Transverse colon (tissue), 4 donors: Measurements from ENCODE around the gene JAKMIP2.

Experiments used
- EP300 ChIP-seq: sonication (generic); formaldehyde crosslinking; IDR thresholded peaks from one replicate; pipeline ENCODE4 v1.6.1; 2017; ENCODE audit warnings: antibody characterized with exemption, low read depth
- POLR2A ChIP-seq: fragments of 450-650 bp; IDR thresholded peaks from one replicate; pipeline ENCODE4 v1.6.1; 2016; ENCODE audit warnings: antibody characterized with exemption, mild to moderate bottlenecking, moderate library complexity
- POLR2AphosphoS5 ChIP-seq, 3 donors: sonication (generic); formaldehyde crosslinking; IDR thresholded peaks; one replicate each; pipeline ENCODE4 v1.6.1; 2016; ENCODE audit warnings: antibody characterized with exemption in 3 of 3
- TF ChIP-seq, protein P1 (sequence below), 5 experiments: fragments of 200-600 bp in 3 of 5; fragments of 450-650 bp in 2 of 5; sonication (generic) in 3 of 5; IDR thresholded peaks; 1 replicate in 2 of 5; 2 replicates in 3 of 5; pipeline ENCODE4 v1.5.1; 2016 to 2017; ENCODE audit warnings: antibody characterized with exemption in 5 of 5, inconsistent platforms in 3 of 5, mild to moderate bottlenecking in 2 of 5, moderate library complexity in 1 of 5

DNA sequence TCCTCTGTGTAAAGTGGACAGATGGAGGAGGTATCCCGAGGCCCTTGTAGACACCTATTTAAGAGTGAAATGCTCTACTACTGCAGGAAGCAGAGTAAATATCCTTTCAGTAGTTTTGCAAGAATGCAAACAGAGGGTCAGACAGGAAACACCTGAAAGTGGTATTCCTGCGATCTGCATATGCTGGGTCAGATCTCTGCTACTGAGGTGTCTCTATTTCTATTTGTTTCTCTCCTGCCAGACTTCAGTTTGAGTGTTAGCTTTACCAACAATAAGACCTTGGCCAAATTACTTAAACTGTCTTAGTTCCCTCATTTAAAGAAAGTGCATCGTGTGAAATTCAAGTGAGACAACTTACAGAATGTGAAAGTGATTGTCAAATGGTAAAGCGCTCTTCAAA lies 47.6 kb downstream of the JAKMIP2 start:
- TF ChIP-seq POLR2AphosphoS5 (IDR thresholded peaks at IDR 0.05) (no peak), POLR2A (no peak), EP300 (no peak)
- TF ChIP-seq, protein P1, sequence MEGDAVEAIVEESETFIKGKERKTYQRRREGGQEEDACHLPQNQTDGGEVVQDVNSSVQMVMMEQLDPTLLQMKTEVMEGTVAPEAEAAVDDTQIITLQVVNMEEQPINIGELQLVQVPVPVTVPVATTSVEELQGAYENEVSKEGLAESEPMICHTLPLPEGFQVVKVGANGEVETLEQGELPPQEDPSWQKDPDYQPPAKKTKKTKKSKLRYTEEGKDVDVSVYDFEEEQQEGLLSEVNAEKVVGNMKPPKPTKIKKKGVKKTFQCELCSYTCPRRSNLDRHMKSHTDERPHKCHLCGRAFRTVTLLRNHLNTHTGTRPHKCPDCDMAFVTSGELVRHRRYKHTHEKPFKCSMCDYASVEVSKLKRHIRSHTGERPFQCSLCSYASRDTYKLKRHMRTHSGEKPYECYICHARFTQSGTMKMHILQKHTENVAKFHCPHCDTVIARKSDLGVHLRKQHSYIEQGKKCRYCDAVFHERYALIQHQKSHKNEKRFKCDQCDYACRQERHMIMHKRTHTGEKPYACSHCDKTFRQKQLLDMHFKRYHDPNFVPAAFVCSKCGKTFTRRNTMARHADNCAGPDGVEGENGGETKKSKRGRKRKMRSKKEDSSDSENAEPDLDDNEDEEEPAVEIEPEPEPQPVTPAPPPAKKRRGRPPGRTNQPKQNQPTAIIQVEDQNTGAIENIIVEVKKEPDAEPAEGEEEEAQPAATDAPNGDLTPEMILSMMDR (IDR thresholded peaks at IDR 0.05) = no peak
